Skin epidermis (tissue), 12 donors: ENCODE measurements around the gene HECA.
A peak's percentile ranks its signal among the peaks of the same experiment; 100 is the strongest.
"Not testable (repeated sequence)": the region's sequence is repeated elsewhere in the genome, so short reads cannot be mapped to it uniquely, and the experiment has no call there.

Source experiments
- H3K27ac ChIP-seq, 21 experiments: fragments of 200-600 bp; sonication (generic) in 11 of 21; one replicate each; pipeline ENCODE4 v1.5.0; 2020; ENCODE audit warnings: mild to moderate bottlenecking in 3 of 21, inconsistent platforms in 2 of 21, moderate library complexity in 2 of 21
- H3K4me3 ChIP-seq, 7 experiments: fragments of 200-600 bp; sonication (generic) in 2 of 7; one replicate each; pipeline ENCODE4 v1.5.0; 2020; ENCODE audit warnings: inconsistent platforms in 2 of 7, mild to moderate bottlenecking in 2 of 7, moderate library complexity in 1 of 7

The HECA gene

GRCh38 chr6:139133262-139134063 is 1.4 kb upstream of the HECA start:
- peak overlapping the region in 14 of 21 experiments; percentile 14 to 99 (median 94) for H3K27ac ChIP-seq
- H3K4me3 ChIP-seq, result peak overlapping the region in 2 of 7 experiments; percentile 14 to 17

- H3K27ac ChIP-seq, result peak overlapping the region in 14 of 21 experiments; percentile 14 to 99 (median 94)
- peak overlapping the region in 1 of 7 experiments; percentile 14 for H3K4me3 ChIP-seq
These were observed 850 bp upstream of the HECA start for GRCh38 chr6:139134064-139134395.

DNA sequence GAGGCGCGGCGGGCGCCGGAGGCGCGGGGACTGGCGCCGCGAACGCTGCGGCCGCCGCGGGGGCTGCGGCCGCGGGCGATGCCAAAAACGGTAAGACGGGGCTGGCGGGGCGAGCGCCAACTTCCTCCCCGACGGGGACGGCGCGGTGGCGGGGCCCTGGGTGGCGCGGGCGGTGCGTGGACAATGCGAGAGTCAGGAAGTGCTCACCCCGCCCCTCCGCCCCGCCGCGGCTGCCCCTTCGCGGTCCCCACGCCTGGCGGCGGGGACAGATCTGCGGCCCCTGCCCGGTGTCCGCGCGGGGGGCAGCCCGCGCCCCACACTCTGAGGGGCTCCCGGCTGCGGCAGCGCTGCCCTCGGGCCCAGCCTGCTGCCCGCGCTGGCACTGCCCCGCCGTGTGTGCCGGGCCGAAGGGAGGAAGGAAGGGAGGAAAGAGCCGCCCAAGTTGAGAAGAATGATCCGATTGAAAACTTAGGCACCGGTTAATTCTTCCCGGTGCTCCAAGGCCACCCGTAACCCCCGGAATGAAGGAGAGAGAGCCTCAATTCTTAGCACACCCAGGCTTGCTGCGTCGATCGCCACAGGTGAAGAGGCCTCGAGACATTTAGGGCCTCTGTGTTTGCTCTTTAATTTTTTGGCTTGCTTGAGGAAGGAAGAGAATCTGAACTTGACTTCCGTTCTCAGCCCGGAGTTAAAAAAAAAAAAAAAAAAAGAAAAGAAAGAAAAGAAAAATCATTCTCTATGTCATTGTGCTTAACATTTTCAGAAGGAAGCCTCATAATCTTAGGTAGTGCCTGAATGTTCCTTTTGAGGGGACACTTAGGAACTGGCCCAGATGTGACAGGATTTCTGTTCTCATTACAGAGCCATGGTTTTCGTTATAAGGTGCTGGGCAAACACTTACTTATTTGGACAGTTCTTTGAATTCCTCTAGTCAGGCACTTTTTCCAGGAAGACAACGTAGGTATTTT is 982 bp downstream of the HECA start:
- peak overlapping the region; percentile 61 to 93 (median 76) for H3K4me3 ChIP-seq
- peak overlapping the region; percentile 87 to 99 (median 96) for H3K27ac ChIP-seq

DNA sequence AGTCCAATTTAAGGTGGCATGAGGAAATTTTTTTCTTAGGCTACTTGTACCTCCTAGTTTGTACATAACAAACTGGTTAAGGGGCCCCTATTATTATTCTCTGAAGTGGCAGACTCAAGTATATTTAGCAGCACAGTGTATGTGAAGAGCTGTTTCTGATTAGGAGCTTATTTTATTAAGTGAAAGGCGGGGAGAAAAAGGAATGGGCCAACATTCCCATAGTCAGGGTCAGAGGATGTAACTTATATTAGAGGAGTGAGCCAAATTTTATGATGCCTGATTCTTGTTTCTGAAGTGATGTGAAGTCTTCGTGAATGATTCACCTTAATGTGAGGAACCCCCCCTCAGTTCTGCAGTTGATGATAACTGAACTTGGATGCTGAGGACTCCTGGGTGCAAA is 2.8 kb downstream of the HECA start:
- H3K4me3 ChIP-seq, result peak overlapping the region; percentile 61 to 93 (median 76)

DNA sequence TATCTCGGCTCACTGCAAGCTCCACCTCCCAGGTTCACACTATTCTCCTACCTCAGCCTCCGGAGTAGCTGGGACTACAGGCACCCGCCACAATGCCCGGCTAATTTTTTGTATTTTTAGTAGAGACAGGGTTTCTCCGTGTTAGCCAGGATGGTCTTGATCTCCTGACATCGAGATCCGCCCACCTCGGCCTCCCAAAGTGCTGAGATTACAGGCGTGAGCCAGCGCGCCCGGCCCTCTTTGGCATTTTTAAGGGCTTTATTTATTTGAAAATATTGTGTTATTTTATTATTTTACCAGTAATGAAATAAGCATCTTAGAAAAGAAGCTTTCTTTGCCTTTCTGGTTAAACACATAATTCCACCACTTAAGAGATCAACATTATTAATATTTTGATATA is 6.0 kb downstream of the HECA start:
- peak overlapping the region in 1 of 21 experiments; percentile 27 for H3K27ac ChIP-seq
- not testable (repeated sequence) for H3K4me3 ChIP-seq

More for the DNA sequence above, 2.8 kb downstream of the HECA start:
- peak overlapping the region in 4 of 21 experiments; percentile 34 to 99 (median 97) for H3K27ac ChIP-seq

DNA sequence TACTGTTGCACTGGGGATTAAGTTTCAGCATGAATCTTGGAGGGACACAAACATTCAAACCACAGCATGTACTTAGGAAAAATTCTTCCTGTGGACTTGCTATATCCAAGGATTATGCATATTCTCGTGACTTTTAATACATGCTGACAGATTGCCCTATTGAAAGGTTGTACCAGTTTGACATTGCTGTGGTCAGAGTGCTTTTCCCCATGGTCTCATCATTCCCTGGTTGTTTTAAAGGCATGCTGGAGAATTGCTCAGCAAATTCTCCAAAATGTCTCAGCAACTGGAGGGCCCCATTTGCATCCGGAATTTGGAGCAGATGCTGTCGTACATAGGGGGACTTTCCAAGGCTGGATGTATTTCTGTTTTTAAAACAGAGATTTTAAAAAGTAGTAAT is 7.4 kb downstream of the HECA start:
- H3K27ac ChIP-seq, result no peak overlapping the region
- H3K4me3 ChIP-seq, result no peak overlapping the region

DNA sequence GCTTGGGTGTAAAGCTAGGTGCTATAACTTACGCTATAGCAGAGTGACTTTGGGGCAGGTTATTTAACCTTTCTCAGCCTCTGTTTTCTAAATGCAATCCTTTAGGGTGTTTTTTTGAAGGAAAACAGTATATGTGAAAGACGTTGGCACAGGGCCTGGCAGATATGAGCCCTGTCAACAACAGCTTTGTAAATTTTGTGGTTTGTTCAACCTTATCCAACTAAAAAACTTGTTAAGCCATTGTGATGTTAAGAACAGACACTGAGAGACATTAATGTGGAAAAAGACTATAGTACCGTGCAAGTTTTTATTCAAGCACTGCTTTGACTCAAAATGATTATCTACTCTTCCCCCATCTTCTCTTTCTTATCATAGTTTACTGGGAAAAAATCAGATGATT is 8.2 kb downstream of the HECA start:
- no peak overlapping the region for H3K4me3 ChIP-seq
- peak overlapping the region in 1 of 21 experiments; percentile 40 for H3K27ac ChIP-seq

- no peak overlapping the region for H3K4me3 ChIP-seq
- peak overlapping the region in 1 of 21 experiments; percentile 1 for H3K27ac ChIP-seq
These were observed 9.7 kb downstream of the HECA start for GRCh38 chr6:139144490-139145085.

DNA sequence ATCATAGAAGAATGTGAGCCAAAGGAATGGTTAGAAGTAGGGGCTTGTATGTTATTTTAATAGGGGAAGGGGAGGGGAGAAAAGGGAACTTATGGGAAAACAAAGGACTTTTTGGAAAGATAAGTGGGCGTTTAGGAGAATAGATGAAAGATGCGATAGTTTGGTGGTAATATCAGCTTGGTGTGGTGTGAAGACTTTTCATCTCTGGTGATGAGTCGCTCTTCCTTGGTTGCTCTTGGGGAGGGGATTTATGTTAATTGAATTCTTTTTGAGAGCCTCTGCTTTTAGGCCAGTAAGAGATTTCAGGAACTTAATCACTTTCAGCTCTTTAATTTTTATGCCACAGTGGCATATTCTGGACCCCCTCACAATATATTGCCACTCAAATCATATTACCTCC is 10.8 kb downstream of the HECA start:
- peak overlapping the region in 1 of 21 experiments; percentile 69 for H3K27ac ChIP-seq

GRCh38 chr6:139146317-139146726 is 11.4 kb downstream of the HECA start:
- H3K4me3 ChIP-seq, result no peak overlapping the region

More for the DNA sequence above, 10.8 kb downstream of the HECA start:
- H3K4me3 ChIP-seq, result no peak overlapping the region

DNA sequence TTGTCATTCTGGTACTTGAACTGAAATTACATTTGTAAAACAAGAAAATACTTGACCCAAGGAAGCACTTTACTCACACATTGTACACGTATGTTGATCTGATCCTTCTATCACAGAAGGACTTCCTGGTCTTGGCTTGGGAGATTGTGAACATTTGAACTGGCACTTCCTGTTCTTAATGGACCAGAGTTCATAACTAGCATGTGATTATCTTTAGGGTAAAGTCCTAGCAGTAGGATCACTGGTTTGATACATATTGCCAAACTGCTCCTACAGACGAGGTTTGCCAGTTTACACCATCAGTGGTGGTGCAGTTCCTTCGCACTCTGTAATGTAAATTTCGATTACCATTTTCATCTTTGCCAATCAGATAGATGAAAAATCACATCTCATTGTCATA is 12.7 kb downstream of the HECA start:
- Histone ChIP-seq H3K4me3 (no peak overlapping the region), H3K27ac (peak overlapping the region in 3 of 21 experiments; percentile 3 to 69 (median 10))

More at GRCh38 chr6:139146317-139146726, 11.4 kb downstream of the HECA start:
- H3K27ac ChIP-seq, result peak overlapping the region in 4 of 21 experiments; percentile 3 to 69 (median 10)

DNA sequence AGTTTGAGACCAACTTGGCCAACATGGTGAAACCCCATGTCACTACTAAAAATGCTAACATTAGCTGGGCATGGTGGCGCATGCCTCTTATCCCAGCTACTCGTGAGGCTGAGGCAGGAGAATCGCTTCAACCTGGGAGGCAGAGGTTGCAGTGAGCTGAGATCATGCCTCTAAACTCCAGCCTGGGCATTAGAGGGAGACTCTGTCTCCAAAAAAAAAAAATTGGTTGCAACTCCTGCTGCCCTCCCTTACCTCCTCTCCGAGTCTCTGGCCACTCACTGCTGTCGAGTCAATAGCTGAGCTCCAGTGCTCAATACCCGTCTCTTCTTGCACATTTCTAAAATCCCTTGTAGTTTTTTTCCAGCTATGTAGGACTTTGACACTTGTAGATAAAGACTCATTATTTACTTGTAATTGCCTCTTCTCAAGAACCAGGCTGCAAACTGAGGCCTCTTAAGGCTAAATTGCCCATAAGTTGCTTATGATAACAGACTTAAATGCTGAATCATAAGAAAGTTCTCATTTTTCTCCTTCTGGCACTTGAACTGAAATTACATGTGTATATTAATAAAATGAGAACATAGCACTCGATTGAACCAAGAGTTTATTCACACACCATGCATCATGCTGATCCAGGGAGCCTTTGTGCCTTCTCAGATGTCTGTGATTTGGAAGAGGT is 13.8 kb downstream of the HECA start:
- Histone ChIP-seq H3K4me3 (no peak overlapping the region), H3K27ac (peak overlapping the region in 7 of 21 experiments; percentile 2 to 55 (median 27))

GRCh38 chr6:139149383-139149782 is 14.5 kb downstream of the HECA start:
- Histone ChIP-seq H3K27ac (peak overlapping the region in 7 of 21 experiments; percentile 2 to 55 (median 34)), H3K4me3 (no peak overlapping the region)

DNA sequence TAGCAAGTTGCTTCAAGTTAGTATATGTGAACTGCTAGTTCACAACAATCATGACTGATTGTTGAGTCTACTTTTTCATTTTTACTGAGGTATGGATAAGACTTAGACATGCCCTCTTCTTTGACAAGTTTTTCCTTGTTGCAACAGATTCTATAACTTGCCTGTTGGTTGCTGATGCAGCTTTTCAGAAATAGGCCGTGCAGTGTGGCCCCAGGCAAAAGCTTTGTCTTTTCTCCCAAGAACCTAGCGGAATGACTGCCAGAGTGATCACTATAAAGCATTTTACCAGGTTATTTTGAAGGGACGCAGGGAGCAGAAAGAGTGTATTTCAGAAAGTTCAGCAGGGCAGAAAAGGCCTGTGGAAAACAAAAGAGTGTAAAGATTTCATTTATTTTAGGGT is 16.0 kb downstream of the HECA start:
- Histone ChIP-seq H3K27ac (peak overlapping the region in 7 of 21 experiments; percentile 1 to 61 (median 15)), H3K4me3 (no peak overlapping the region)

DNA sequence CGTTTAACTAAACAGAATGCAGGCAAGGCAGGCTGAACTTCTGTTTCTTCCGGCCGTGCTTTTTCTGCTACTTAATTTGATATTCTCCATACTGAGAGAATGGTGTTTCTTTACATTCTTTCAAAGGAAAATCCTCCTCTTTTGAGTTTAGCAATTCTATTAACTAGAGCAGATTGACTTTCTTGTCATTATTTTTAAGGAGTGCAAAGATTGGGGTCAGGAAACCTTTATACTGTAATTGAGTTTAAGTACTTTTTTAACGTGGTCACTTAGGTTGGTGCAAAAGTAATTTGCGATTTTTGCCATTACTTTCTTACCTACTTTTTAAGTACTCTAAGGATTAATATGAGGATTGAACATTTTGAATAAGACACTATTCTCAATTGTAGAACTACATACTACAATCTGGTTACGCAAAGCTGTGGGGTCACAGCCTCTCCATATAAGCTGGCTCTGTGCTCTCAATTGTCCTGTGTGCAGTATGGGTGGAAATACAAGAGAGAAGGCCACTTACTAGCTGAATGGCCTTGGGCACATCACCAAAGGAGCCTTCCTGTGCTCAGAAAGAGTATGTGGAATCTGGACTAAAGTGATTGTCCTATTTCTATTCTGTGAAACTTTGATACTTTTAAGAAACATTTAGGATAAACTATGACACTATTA is 16.7 kb downstream of the HECA start:
- Histone ChIP-seq H3K27ac (peak overlapping the region in 9 of 21 experiments; percentile 1 to 61 (median 37)), H3K4me3 (no peak overlapping the region)

GRCh38 chr6:139152088-139152891 is 17.4 kb downstream of the HECA start:
- Histone ChIP-seq H3K27ac (peak overlapping the region in 6 of 21 experiments; percentile 3 to 61 (median 32)), H3K4me3 (no peak overlapping the region)

DNA sequence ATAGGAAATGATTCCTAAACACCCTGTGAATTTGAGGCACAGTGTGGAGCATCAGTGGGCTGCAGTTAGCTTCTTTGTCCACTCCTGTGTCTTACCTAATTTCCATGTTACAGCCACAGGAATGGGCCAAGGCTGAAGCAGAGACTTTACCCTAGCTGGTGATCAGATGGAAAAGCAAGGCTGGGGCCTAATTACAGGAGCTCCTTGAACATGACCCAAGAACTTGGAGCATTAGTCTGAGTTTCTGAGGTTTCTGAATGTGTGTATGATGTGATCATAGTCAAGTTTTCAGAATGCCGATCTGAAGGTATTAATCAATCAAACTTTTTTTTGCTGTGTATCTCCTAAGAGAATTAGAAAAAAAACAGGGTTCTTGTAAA is 18.0 kb downstream of the HECA start:
- H3K27ac ChIP-seq, result peak overlapping the region in 3 of 21 experiments; percentile 10 to 61 (median 25)
- H3K4me3 ChIP-seq, result no peak overlapping the region

DNA sequence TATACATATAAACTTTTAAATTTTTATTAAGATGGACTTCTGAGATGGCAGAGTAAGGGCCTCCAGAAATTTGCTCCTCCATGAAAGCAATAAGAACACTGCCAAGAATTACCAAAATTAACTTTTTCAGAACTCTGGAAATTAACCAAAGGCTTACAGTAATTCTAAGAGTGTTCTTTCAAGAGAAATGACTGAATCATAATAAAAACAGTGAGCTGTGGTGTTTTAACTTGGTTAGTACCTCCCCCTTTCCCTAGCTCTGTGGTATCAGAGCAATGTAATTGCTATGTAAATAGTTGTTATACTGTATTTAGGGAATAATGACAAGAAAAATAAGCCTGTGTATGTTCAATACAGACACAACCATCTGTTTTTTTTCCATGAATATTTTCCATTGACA is 19.0 kb downstream of the HECA start:
- Histone ChIP-seq H3K27ac (peak overlapping the region in 7 of 21 experiments; percentile 1 to 59 (median 33)), H3K4me3 (no peak overlapping the region)
